Myometrial cell (primary cell): Measurements from ENCODE around the gene CLEC17A. TPM values are rescaled to one million over a fixed set of nuclear protein-coding genes. Genes with fewer than 3 reads are reported as not detected.

Experiments
- total RNA-seq: library from RNA; depleted of rRNA; stranded (reverse); fragments of >200 nt; gene quantifications from 2 replicates; pipeline ENCODE4 v1.2.3, GENCODE V29; 2015

Gene CLEC17A
- total RNA-seq: not detected in 2 replicates

GRCh38 chr19:14582894-14583340 lies at the start of gene CLEC17A:
Gene CLEC17A, plus strand, starts transcription at chr19:14583084. Its CDS starts 77 bp downstream, at chr19:14583161.

GRCh38 chr19:14571695-14572490 lies 11.0 kb upstream of the CLEC17A start, which contains the start of gene NDUFB7:
Gene NDUFB7, minus strand, starts transcription at chr19:14572066. Its CDS starts 66 bp downstream, at chr19:14572000.

Other genes with a start within 250 kb of the CLEC17A start
- 126 and 150 TPM in 2 replicates for gene ADGRE5, start 201.6 kb upstream of the CLEC17A start, total RNA-seq
- gene DDX39A, start 163.7 kb upstream of the CLEC17A start, total RNA-seq: 131 and 165 TPM in 2 replicates
- 112 and 126 TPM in 2 replicates for gene PKN1, start 149.8 kb upstream of the CLEC17A start, total RNA-seq
- gene PTGER1, start 107.7 kb upstream of the CLEC17A start, total RNA-seq: 0.86 and 0.89 TPM in 2 replicates
- gene GIPC1, start 87.0 kb upstream of the CLEC17A start, total RNA-seq: 186 and 203 TPM in 2 replicates
- 81.3 and 100.0 TPM in 2 replicates for gene DNAJB1, start 64.7 kb upstream of the CLEC17A start, total RNA-seq
- 87.9 and 101 TPM in 2 replicates for gene TECR, start 53.5 kb upstream of the CLEC17A start, total RNA-seq
- 304 and 329 TPM in 2 replicates for gene NDUFB7, start 11.0 kb upstream of the CLEC17A start, total RNA-seq
- gene ADGRE3, start 91.8 kb downstream of the CLEC17A start, total RNA-seq: not detected in 2 replicates
- gene ZNF333, start 107.0 kb downstream of the CLEC17A start, total RNA-seq: 4.9 and 7.6 TPM in 2 replicates
- 1.7 and 6.6 TPM in 2 replicates for gene ADGRE2, start 195.5 kb downstream of the CLEC17A start, total RNA-seq